Liver (tissue), 9 donors: ENCODE results near the gene RNF10. TPM values are rescaled to one million over a fixed set of nuclear protein-coding genes. Genes with fewer than 3 reads are reported as not detected.
A peak's percentile ranks its signal among the peaks of the same experiment; 100 is the strongest.
"Not testable (repeated sequence)": the region's sequence is repeated elsewhere in the genome, so short reads cannot be mapped to it uniquely, and the experiment has no call there.

Experiments
- DNase-seq: peaks from one replicate; pipeline ENCODE4 v3.0.0-alpha.2; 2017; ENCODE audit warnings: low spot score
- H3K27ac ChIP-seq, 2 donors: one replicate each; pipeline ENCODE4 v1.7.0; 2013; ENCODE audit warnings: inconsistent platforms in 2 of 2, low read length in 2 of 2, control low read depth in 1 of 2, low read depth in 1 of 2, mild to moderate bottlenecking in 1 of 2
- H3K27me3 ChIP-seq, 4 donors: one replicate each; pipeline versions ENCODE4 v1.6.1 to v1.7.0; 2013; ENCODE audit warnings: low read length in 3 of 4, inconsistent platforms in 1 of 4, mild to moderate bottlenecking in 1 of 4, moderate library complexity in 1 of 4; ENCODE audit not compliant: control insufficient read depth in 4 of 4, insufficient read depth in 4 of 4
- H3K36me3 ChIP-seq, 4 donors: one replicate each; pipeline versions ENCODE4 v1.6.1 to v1.7.0; 2013; ENCODE audit warnings: low read length in 3 of 4, mild to moderate bottlenecking in 3 of 4, low read depth in 1 of 4, moderate library complexity in 1 of 4; ENCODE audit not compliant: control insufficient read depth in 4 of 4, insufficient read depth in 3 of 4
- H3K4me1 ChIP-seq, 4 donors: one replicate each; pipeline versions ENCODE4 v1.6.1 to v1.7.0; 2013; ENCODE audit warnings: low read length in 3 of 4, mild to moderate bottlenecking in 3 of 4, moderate library complexity in 1 of 4; ENCODE audit not compliant: control insufficient read depth in 4 of 4, insufficient read depth in 4 of 4
- H3K4me3 ChIP-seq, 3 donors: one replicate each; pipeline versions ENCODE4 v1.6.1 to v1.7.0; 2013; ENCODE audit warnings: low read length in 3 of 3, control low read depth in 1 of 3, low read depth in 1 of 3, mild to moderate bottlenecking in 1 of 3
- H3K9ac ChIP-seq, 2 donors: one replicate each; pipeline ENCODE4 v1.7.0; 2013; ENCODE audit warnings: low read length in 2 of 2, mild to moderate bottlenecking in 2 of 2, moderate library complexity in 2 of 2, control low read depth in 1 of 2, low read depth in 1 of 2
- H3K9me3 ChIP-seq, 4 donors: one replicate each; pipeline versions ENCODE4 v1.6.1 to v1.7.0; 2013; ENCODE audit warnings: low read length in 3 of 4; ENCODE audit not compliant: control insufficient read depth in 4 of 4
- EGR1 ChIP-seq, 2 donors: IDR thresholded peaks; 2 replicates each; pipeline ENCODE4 v1.6.1; 2016 to 2018; ENCODE audit warnings: antibody characterized with exemption in 2 of 2, low read depth in 2 of 2
- FOXA1 ChIP-seq: IDR thresholded peaks from 2 replicates; pipeline ENCODE4 v1.6.1; 2016; ENCODE audit warnings: antibody characterized with exemption
- FOXA2 ChIP-seq: IDR thresholded peaks from 2 replicates; pipeline ENCODE4 v1.6.1; 2016; ENCODE audit warnings: antibody characterized with exemption
- RAD21 ChIP-seq, 2 donors: IDR thresholded peaks; 2 replicates each; pipeline ENCODE4 v1.6.1; 2016; ENCODE audit warnings: antibody characterized with exemption in 2 of 2, mild to moderate bottlenecking in 2 of 2
- REST ChIP-seq: IDR thresholded peaks from 2 replicates; pipeline ENCODE4 v1.6.1; 2016; ENCODE audit warnings: antibody characterized with exemption, mild to moderate bottlenecking
- TAF1 ChIP-seq: conservative IDR thresholded peaks from 2 replicates; pipeline ENCODE4 v1.6.1; 2016; ENCODE audit warnings: antibody characterized with exemption, mild to moderate bottlenecking
- YY1 ChIP-seq: IDR thresholded peaks from 2 replicates; pipeline ENCODE4 v1.6.1; 2016; ENCODE audit warnings: antibody characterized with exemption, mild to moderate bottlenecking
- WGBS: extraction: QIAGEN DNeasy Blood & Tissue Kit; methylation state at CpG from one replicate; pipeline ENCODE4 v1.1.7; 2013; 5-methylcytosine and 5-hydroxymethylcytosine counted together
- polyA plus RNA-seq, 2 donors: library from polyadenylated mRNA; stranded (reverse) in 1 of 2; unstranded in 1 of 2; fragments of 200-250 nt in 1 of 2; fragments of >200 nt in 1 of 2; fragmentation: Nextera tagmentation in 1 of 2; extraction: Ambion mirVana in 1 of 2; gene quantifications; one replicate each; pipeline versions ENCODE4 v1.2.1 to v1.2.3, GENCODE V29; 2013 to 2015
- total RNA-seq, 2 donors: library from RNA; depleted of rRNA; stranded (reverse); fragments of >200 nt; gene quantifications; one replicate each; pipeline ENCODE4 v1.2.3, GENCODE V29; 2014
- donor health status: healthy.
- donor health status: healthy.
- donor health status: healthy.
- donor health status: healthy.
- donor health status: healthy.

The RNF10 gene
- total and polyA plus RNA-seq, 4 donors: 48.0 to 157 (median 75.6) TPM

- peak overlapping the region; percentile 73 to 84 (median 77) for H3K4me3 ChIP-seq
- peak overlapping the region; percentile 70 to 84 for H3K9ac ChIP-seq
- no peaks in the 10 kb centered on the region for H3K27me3 ChIP-seq
- peak; percentile 42 for TF ChIP-seq TAF1
- no peak for TF ChIP-seq FOXA2
- TF ChIP-seq RAD21 (IDR thresholded peaks at IDR 0.05): peak in 1 of 2 donors; percentile 10
- no peak for DNase-seq
- H3K27ac ChIP-seq: peak overlapping the region; percentile 96 to 99
- no peaks in the 10 kb centered on the region for H3K36me3 ChIP-seq
- no peaks in the 10 kb centered on the region for H3K9me3 ChIP-seq
- WGBS: 41% methylated on average over 19 of the region's 19 CpGs
- H3K4me1 ChIP-seq: peaks cover 2 to 12% (median 5%) of the 10 kb centered on the region in 4 donors
These were observed 4.3 kb upstream of the RNF10 start for GRCh38 chr12:120529641-120530417.

- Histone ChIP-seq H3K4me3 (peak overlapping the region in 1 of 3 donors; percentile 77), H3K27ac (peak overlapping the region in 1 of 2 donors; percentile 26), H3K4me1 (peaks cover 2 to 12% (median 6%) of the 10 kb centered on the region in 4 donors), H3K9ac (peak overlapping the region in 1 of 2 donors; percentile 70)
- H3K9me3 ChIP-seq, H3K36me3 ChIP-seq, DNase-seq, H3K27me3 ChIP-seq: not testable (repeated sequence)
These were observed 3.8 kb upstream of the RNF10 start for GRCh38 chr12:120530418-120530761.

DNA sequence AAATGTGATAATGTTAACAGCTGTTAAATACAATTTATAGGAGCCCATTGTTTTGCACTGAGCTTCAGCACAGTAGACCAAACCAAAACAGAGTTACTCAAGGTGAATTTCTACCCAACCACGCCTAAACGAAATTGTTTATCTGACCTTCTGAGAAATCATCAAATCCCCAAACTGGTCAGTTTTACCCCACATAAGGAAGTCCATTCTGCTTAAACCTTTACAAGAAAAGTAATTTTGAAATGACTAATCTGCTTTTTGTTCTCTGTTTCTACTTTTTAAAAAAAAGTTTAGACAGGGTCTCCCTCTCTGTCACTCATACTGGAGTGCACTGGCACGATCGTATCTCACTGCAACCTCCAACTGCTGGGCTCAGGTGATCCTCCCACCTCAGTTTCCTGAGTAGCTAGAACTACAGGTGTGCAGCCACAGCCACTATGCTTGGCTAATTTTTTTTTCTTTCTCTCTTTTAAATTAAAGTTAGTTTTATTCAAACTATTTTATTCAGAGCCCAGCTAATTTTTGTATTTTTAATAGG, 1.4 kb upstream of the RNF10 start:
- H3K4me3 ChIP-seq: no peak overlapping the region
- no peaks in the 10 kb centered on the region for H3K36me3 ChIP-seq
- no peaks in the 10 kb centered on the region for H3K9me3 ChIP-seq
- DNase-seq: no peak
- no peak for TF ChIP-seq RAD21 (IDR thresholded peaks at IDR 0.05)
- no peak for TF ChIP-seq FOXA1
- no peak for TF ChIP-seq REST
- TF ChIP-seq YY1: no peak
- TF ChIP-seq EGR1 (IDR thresholded peaks at IDR 0.05; ENCODE audit: low read depth in 2 of 2): no peak
- H3K4me1 ChIP-seq: peaks cover 5 to 34% (median 25%) of the 10 kb centered on the region in 4 donors
- H3K27me3 ChIP-seq: no peaks in the 10 kb centered on the region
- WGBS: 76% methylated on average over 4 of the region's 4 CpGs
- no peak overlapping the region for H3K27ac ChIP-seq
- H3K9ac ChIP-seq: no peak overlapping the region
